Measurements from ENCODE around the gene NBEA.

DNA sequence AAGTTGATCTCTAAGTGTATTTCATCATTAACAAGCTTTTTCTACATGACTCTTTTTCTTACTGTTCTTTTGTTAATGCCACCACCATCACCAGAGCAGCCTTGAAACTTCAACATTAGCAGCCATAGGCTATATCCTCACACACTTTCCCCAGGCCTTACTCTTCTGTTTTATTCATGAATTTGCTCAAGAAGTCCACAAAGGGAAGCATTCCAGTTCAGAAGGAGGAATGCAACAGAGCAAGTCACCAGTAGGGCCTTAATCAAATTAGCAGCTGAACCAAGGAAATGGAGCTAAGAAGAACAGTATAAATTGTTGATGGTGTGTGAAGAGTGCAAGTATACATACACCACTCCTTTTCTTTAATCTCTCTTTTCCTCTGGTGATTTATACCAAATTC is 223.1 kb downstream of the NBEA start:
- TF ChIP-seq CTCF (IDR thresholded peaks at IDR 0.05) = no peak
- TF ChIP-seq REST (IDR thresholded peaks at IDR 0.05; ENCODE audit: insufficient read depth in 1 of 2, low read depth in 2 of 2, low read length in 1 of 2) = no peak
- TF ChIP-seq SIN3A (IDR thresholded peaks at IDR 0.05; ENCODE audit: borderline replicate concordance, insufficient read depth, low read depth, low read length) = no peak
